Thymus (tissue), 11 donors: ENCODE results near the gene FUCA1. TPM values are rescaled to one million over a fixed set of nuclear protein-coding genes. Genes with fewer than 3 reads are reported as not detected.
"Not testable (repeated sequence)": the region's sequence is repeated elsewhere in the genome, so short reads cannot be mapped to it uniquely, and the experiment has no call there.

Source experiments
- DNase-seq, 9 donors: peaks; one replicate each; pipeline ENCODE4 v3.0.0-alpha.2; 2013; ENCODE audit warnings: low spot score in 9 of 9, low read depth in 6 of 9, missing footprints in 1 of 9
- H3K27ac ChIP-seq, 2 donors: one replicate each; pipeline ENCODE4 v1.5.1; 2013; ENCODE audit warnings: control low read depth in 1 of 2, low read depth in 1 of 2, low read length in 1 of 2, mild to moderate bottlenecking in 1 of 2, moderate library complexity in 1 of 2
- H3K27me3 ChIP-seq, 2 donors: one replicate each; pipeline ENCODE4 v1.5.1; 2013; ENCODE audit warnings: low read length in 1 of 2; ENCODE audit not compliant: control insufficient read depth in 2 of 2, insufficient read depth in 1 of 2
- H3K36me3 ChIP-seq, 2 donors: one replicate each; pipeline ENCODE4 v1.5.1; 2013; ENCODE audit warnings: low read length in 1 of 2, mild to moderate bottlenecking in 1 of 2, moderate library complexity in 1 of 2; ENCODE audit not compliant: control insufficient read depth in 2 of 2, insufficient read depth in 2 of 2
- H3K4me1 ChIP-seq, 2 donors: one replicate each; pipeline ENCODE4 v1.5.1; 2013; ENCODE audit warnings: low read length in 2 of 2; ENCODE audit not compliant: control insufficient read depth in 2 of 2, insufficient read depth in 2 of 2
- H3K4me3 ChIP-seq, 2 donors: one replicate each; pipeline ENCODE4 v1.5.1; 2013; ENCODE audit warnings: low read length in 2 of 2, control low read depth in 1 of 2, mild to moderate bottlenecking in 1 of 2
- H3K9me3 ChIP-seq, 2 donors: one replicate each; pipeline ENCODE4 v1.5.1; 2013; ENCODE audit warnings: low read length in 1 of 2, mild to moderate bottlenecking in 1 of 2; ENCODE audit not compliant: control insufficient read depth in 2 of 2, insufficient read depth in 1 of 2
- WGBS: extraction: QIAGEN DNeasy Blood & Tissue Kit; methylation state at CpG from one replicate; pipeline ENCODE4 v1.1.7; 2013; 5-methylcytosine and 5-hydroxymethylcytosine counted together
- polyA plus RNA-seq: library from polyadenylated mRNA; stranded (reverse); fragments of 200-250 nt; gene quantifications from one replicate; pipeline ENCODE4 v1.2.3, GENCODE V29; 2013
- total RNA-seq: library from RNA; stranded (reverse); fragments of 120-200 nt; gene quantifications from one replicate; pipeline ENCODE4 v1.2.4, GENCODE V29; 2013
- donor health status: healthy.

FUCA1 gene
- total and polyA plus RNA-seq, 2 donors: 25.9 to 39.5 TPM

DNA sequence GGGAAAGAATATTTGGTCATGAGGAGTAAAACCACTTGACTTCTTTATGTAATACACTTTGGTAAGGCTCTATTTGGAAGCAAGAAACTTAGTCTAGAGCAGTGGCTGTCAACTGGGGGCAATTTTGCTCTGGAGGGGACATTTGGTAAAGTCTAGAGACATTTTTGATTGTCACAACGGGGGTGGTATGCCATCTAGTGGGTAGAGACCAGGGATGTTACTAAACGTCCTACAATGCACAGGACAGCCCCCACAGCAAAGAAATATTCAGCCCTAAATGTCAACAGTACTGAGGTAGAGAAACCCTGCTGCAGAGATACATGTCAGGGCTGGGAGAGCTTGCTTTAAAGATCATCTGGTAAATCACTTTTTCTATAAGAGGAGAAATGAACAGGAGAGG is 13.5 kb downstream of the FUCA1 start:
- H3K9me3 ChIP-seq: peaks cover 0 to 3% of the 10 kb centered on the region in 2 donors
- no peaks in the 10 kb centered on the region for H3K4me1 ChIP-seq
- peak in 1 of 9 donors; percentile 28 for DNase-seq
- H3K27ac ChIP-seq: no peak overlapping the region
- no peak overlapping the region for H3K4me3 ChIP-seq
- H3K27me3 ChIP-seq: no peaks in the 10 kb centered on the region
- no peaks in the 10 kb centered on the region for H3K36me3 ChIP-seq
- 69% methylated on average over 2 of the region's 2 CpGs for WGBS

- H3K4me1 ChIP-seq, DNase-seq, H3K9me3 ChIP-seq, H3K36me3 ChIP-seq, H3K27ac ChIP-seq, H3K4me3 ChIP-seq, H3K27me3 ChIP-seq: not testable (repeated sequence)
- 94% methylated on average over 26 of the region's 34 CpGs for WGBS
These were observed 15.0 kb downstream of the FUCA1 start for GRCh38 chr1:23853124-23853523.

DNA sequence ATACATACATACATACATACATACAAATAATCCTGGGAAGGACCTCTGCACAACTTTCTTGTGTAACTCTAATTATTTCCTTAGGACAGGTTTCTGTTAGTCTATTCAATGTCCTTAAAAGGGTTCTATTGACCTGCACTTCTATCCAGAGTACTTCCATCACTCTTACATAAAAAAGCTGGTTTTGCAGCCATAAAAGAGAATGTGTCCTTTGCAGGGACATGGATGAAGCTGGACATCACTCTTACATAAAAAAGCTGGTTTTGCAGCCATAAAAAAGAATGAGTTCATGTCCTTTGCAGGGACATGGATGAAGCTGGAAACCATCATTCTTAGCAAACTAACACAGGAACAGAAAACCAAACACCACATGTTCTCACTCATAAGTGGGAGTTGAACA is 16.7 kb downstream of the FUCA1 start:
- H3K27me3 ChIP-seq, H3K9me3 ChIP-seq, H3K36me3 ChIP-seq, H3K4me3 ChIP-seq, H3K27ac ChIP-seq, DNase-seq, H3K4me1 ChIP-seq: not testable (repeated sequence)

DNA sequence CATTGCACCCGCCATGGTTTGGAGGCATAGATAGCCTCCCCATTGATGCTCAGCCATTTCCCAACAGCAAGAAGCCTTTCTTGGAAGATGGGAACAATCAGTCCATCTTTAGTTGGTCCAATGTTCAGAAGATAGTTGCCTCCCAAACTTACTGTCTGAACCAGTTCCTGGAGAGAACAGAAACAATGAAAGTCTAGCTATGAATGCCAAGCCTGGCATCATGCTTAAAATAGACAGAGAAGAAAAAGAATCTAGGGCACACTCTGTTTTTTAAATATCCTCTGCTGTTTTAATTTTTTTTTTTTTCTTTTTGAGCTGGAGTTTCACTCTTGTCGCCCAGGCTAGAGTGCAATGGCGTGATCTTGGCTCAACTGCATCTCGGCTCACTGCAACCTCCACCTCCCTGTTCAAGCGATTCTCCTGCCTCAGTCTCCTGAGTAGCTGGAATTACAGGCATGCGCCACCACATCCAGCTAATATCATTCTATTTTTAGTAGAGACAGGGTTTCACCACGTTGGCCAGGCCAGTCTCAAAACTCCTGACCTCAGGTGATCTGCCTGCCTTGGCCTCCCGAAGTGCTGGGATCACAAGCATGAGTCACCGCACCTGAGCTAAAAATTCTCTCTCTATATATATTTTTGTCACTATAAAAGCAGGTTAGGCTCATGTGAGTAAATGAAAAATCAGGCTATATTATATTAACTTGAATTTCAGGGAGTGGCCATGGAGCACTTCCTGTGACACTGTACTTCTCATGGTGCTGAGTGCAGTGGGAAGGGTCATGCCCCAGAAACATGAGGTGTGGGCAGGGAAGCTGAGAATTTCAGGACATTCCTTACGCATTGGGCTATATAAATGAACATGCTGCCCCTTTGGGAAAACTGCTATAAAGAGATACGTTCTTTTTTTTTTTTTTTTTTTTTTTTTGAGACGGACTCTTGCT is 19.1 kb downstream of the FUCA1 start:
- 97% methylated on average over 12 of the region's 12 CpGs for WGBS
- Histone ChIP-seq H3K36me3 (peaks cover 4 to 6% of the 10 kb centered on the region in 2 donors), H3K9me3 (peaks cover 0 to 3% of the 10 kb centered on the region in 2 donors), H3K4me1 (no peaks in the 10 kb centered on the region), H3K27ac (no peak overlapping the region), H3K4me3 (no peak overlapping the region), H3K27me3 (no peaks in the 10 kb centered on the region)
- DNase-seq: no peak

DNA sequence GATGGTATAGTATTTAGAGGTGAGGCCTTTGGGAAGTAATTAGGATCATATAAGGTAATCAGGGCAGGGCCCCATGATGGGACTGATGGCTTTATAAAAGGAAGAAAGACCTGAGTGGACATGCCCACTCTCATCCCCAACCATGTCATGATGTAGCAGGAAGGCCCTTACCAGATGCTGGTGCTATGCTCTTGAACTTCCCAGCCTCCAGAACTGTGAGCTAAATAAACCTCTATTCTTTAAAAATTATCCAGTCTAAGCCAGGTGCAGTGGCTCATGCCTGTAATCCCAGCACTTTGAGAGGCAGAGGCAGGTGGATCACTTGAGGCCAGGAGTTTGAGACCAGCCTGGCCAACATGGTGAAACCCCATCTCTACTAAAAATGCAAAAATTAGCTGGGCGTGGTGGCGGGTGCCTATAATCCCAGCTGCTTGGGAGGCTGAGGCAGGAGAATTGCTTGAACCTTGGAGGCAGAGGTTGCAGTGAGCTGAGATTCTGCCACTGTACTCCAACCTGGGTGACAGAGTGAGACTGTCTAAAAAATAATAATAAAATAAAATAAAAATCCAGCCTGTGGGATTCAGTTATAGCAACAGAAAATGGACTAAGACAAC is 20.5 kb downstream of the FUCA1 start:
- not testable (repeated sequence) for H3K4me3 ChIP-seq, H3K4me1 ChIP-seq, H3K27ac ChIP-seq, DNase-seq, H3K27me3 ChIP-seq, H3K36me3 ChIP-seq, H3K9me3 ChIP-seq
- WGBS: 98% methylated on average over 2 of the region's 2 CpGs

DNA sequence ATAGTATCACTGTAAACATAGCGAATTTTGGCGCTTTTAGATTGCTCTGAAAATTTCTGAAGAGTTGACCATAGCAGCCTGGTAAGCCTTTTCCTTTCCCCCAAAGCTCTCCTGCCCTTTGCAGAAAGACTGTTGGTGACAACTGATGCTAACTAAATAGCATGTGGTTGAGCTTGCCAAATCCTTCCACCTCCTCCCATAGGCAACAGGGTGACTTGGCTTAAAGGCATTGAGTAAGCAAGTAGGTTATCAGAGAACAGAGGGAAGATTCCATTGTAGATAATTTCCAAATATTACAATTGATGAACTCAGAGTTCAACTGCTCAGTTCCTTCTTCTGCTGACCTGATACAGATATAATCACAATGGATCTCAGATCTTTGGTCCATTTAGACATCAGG is 22.9 kb downstream of the FUCA1 start:
- H3K36me3 ChIP-seq: peaks cover 4 to 6% of the 10 kb centered on the region in 2 donors
- H3K4me3 ChIP-seq: no peak overlapping the region
- over 99% methylated on average over 2 of the region's 2 CpGs for WGBS
- H3K4me1 ChIP-seq: no peaks in the 10 kb centered on the region
- DNase-seq: no peak
- H3K9me3 ChIP-seq: no peaks in the 10 kb centered on the region
- H3K27ac ChIP-seq: no peak overlapping the region
- H3K27me3 ChIP-seq: no peaks in the 10 kb centered on the region

GRCh38 chr1:23843644-23844043 is 24.4 kb downstream of the FUCA1 start:
- no peak overlapping the region for H3K27ac ChIP-seq
- DNase-seq: no peak
- H3K9me3 ChIP-seq: no peaks in the 10 kb centered on the region
- peaks cover 4 to 6% of the 10 kb centered on the region in 2 donors for H3K36me3 ChIP-seq
- no peaks in the 10 kb centered on the region for H3K4me1 ChIP-seq
- H3K4me3 ChIP-seq: no peak overlapping the region
- no peaks in the 10 kb centered on the region for H3K27me3 ChIP-seq
- WGBS: 97% methylated on average over 5 of the region's 5 CpGs

DNA sequence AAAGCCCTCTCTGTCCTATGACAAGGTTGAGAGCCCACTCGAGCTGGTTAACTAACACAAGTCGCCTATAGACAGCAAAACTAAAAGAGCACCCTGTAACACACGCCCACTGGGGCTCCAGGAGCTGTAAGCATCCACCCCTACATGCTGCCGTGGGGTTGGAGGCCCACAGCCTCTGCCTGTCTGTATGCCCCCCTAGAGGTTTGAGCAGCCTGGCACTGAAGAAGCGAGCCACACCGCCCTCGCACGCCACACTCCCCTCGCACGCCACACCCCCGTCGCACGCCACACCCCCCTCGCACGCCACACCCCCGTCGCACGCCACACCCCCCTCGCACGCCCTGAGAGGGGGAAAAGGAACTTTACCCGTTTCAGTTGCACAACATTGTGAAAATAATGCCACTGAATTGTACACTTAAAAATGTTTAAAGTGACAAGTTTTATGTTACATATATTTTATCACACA is 29.7 kb downstream of the FUCA1 start:
- DNase-seq: peak in 8 of 9 donors; percentile 29 to 79 (median 56)
- Histone ChIP-seq H3K27ac (no peak overlapping the region), H3K9me3 (no peaks in the 10 kb centered on the region), H3K4me1 (peaks cover 0 to 8% of the 10 kb centered on the region in 2 donors), H3K36me3 (no peaks in the 10 kb centered on the region), H3K4me3 (peak overlapping the region in 1 of 2 donors; percentile 5), H3K27me3 (peaks cover 0 to 3% of the 10 kb centered on the region in 2 donors)
- WGBS: 1% methylated on average over 21 of the region's 21 CpGs

- Histone ChIP-seq H3K36me3 (no peaks in the 10 kb centered on the region), H3K4me1 (peaks cover 0 to 8% of the 10 kb centered on the region in 2 donors), H3K4me3 (no peak overlapping the region), H3K27ac (no peak overlapping the region), H3K27me3 (peaks cover 0 to 3% of the 10 kb centered on the region in 2 donors), H3K9me3 (no peaks in the 10 kb centered on the region)
- DNase-seq: no peak
- 60% methylated on average over 13 of the region's 13 CpGs for WGBS
These were observed 30.2 kb downstream of the FUCA1 start for GRCh38 chr1:23837908-23838307.
